ENCODE data around the gene FOXL2.

FOXL2 gene

DNA sequence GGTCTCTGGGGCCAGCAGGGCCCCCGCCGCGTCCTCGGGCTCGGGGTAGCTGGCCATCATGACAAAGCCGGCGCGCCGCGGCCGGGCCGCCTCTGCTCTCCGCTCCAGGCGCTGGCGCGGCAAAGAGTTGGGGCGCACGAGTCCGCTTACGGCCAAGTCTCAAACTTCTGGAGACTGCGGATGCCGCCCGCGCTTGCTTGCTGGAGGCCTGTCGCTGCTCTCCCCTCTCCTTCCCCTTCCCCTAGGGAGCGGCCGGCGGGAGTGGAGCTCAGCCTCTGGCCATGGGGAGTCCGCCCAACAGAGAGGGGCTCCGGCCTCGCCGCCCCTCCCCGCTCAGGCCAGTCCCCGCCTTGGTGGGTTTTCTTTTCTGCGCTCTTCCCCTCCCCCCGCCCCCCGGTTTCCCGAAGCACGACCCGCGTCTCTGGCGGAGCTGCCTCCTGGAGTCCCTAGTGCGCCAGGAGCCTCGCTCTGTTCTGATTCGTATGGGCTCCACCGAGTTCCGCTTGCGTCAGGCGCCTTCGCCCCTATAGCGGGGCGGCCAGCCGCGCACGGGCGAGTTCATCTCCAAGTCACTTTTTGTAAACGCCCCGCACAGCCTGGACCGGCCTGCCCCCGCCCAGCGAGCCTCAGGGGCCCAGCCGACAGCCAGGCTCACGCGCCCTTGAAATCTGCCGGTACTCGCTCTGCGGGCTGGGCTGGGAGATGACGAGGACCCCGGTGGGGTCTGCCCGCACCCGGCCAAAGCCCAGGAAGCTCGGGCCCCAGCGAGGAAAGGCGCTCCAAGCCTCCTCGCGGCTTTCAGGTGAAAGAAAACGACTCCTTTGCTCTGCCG, at the start of gene FOXL2, which contains the start of gene FOXL2NB:
Gene FOXL2 (minus strand): TSS at position 475 of the 832 bp plus-strand sequence. CDS start 415 bp downstream, at position 60.
Gene FOXL2NB (plus strand): TSS at position 555 of the 832 bp plus-strand sequence. CDS start 148 bp downstream, at position 703.
- peak; percentile 63 for DNase-seq
- peaks cover 42% of the 10 kb centered on the region for H3K4me1 Mint-ChIP-seq
- H3K9me3 Mint-ChIP-seq: peaks cover 3% of the 10 kb centered on the region
- TF ChIP-seq, protein P1, sequence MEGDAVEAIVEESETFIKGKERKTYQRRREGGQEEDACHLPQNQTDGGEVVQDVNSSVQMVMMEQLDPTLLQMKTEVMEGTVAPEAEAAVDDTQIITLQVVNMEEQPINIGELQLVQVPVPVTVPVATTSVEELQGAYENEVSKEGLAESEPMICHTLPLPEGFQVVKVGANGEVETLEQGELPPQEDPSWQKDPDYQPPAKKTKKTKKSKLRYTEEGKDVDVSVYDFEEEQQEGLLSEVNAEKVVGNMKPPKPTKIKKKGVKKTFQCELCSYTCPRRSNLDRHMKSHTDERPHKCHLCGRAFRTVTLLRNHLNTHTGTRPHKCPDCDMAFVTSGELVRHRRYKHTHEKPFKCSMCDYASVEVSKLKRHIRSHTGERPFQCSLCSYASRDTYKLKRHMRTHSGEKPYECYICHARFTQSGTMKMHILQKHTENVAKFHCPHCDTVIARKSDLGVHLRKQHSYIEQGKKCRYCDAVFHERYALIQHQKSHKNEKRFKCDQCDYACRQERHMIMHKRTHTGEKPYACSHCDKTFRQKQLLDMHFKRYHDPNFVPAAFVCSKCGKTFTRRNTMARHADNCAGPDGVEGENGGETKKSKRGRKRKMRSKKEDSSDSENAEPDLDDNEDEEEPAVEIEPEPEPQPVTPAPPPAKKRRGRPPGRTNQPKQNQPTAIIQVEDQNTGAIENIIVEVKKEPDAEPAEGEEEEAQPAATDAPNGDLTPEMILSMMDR (IDR thresholded peaks at IDR 0.05): no peak
- H3K27me3 Mint-ChIP-seq (ENCODE audit: low read depth, poor library complexity): peaks cover 100% of the 10 kb centered on the region
- no peak within 1 kb of the TSS for H3K27ac Mint-ChIP-seq
- H3K36me3 Mint-ChIP-seq (ENCODE audit: low read depth): no peaks in the 10 kb centered on the region
- H3K4me3 Mint-ChIP-seq: peak within 1 kb of the TSS; percentile 77

DNA sequence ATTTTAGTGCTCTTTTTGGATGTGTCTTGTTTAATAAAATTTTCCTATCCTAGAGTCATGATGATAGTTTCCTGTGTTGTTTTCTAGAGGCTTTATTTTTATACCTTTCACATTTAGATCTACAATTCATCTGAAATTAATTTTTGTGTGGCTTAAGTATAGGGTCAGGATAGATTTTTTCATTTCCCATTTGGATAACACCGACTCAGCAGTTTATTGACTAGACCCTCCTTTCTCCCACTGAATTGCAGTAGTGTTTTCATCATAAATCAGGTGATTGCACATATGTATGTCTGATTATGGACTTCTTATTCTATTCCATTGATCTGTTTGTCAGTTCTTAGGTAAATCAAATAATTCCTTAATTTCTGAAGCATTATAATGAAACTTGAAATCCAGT, 48.8 kb upstream of the FOXL2 start:
- peaks cover 8% of the 10 kb centered on the region for H3K9me3 Mint-ChIP-seq
- no peak overlapping the region for H3K27ac Mint-ChIP-seq
- H3K36me3 Mint-ChIP-seq (ENCODE audit: low read depth): no peaks in the 10 kb centered on the region
- no peak overlapping the region for H3K4me3 Mint-ChIP-seq
- no peak for DNase-seq
- TF ChIP-seq, protein P1 (IDR thresholded peaks at IDR 0.05): no peak
- no peaks in the 10 kb centered on the region for H3K4me1 Mint-ChIP-seq
- peaks cover 46% of the 10 kb centered on the region for H3K27me3 Mint-ChIP-seq (ENCODE audit: low read depth, poor library complexity)

DNA sequence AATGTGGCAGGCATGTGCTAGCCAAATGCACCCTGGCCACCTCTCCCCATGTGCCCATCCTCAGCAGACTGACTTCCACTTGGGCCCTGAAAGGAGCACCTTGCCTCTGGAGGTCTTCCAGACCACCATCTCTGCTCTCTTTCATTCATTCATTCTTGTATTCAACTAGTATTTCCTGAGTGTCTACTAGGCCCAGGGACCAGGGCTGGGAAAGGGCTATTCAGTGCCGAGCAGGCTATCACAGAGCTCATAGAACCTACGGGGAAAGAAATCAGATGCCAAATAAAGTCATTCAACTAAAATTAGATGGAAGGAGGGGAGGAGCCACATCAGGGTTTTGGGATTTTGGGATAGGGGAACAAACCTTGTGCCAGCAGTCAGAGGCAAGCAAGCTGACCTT, 40.2 kb upstream of the FOXL2 start:
- no peak overlapping the region for H3K4me3 Mint-ChIP-seq
- no peaks in the 10 kb centered on the region for H3K36me3 Mint-ChIP-seq (ENCODE audit: low read depth)
- no peak overlapping the region for H3K27ac Mint-ChIP-seq
- H3K27me3 Mint-ChIP-seq (ENCODE audit: low read depth, poor library complexity): peaks cover 17% of the 10 kb centered on the region
- H3K9me3 Mint-ChIP-seq: no peaks in the 10 kb centered on the region
- H3K4me1 Mint-ChIP-seq: peaks cover 25% of the 10 kb centered on the region
- no peak for DNase-seq
- TF ChIP-seq, protein P1 (IDR thresholded peaks at IDR 0.05): no peak

DNA sequence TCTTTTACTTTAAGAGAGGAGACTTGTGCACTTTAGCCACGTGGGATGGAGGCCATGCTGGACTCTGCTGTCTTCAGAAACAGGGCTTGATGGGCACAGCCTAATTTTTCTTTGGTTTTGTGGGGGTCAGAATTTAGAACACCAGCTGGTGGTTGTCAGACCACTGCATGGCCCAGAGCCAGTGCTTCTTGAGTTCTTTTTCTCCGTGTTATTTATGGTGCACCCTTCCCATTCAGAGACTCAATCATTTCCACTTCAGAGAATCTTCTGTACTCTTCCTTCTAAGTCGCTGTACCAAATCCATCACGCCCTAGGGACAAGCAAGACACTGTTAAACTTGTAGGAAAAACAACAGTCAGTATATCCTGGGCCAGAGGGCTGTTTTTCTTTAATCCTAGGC, 39.0 kb upstream of the FOXL2 start:
- TF ChIP-seq, protein P1 (IDR thresholded peaks at IDR 0.05): no peak
- Mint-ChIP-seq H3K4me3 (no peak overlapping the region), H3K27ac (peak overlapping the region; percentile 74), H3K27me3 (ENCODE audit: low read depth, poor library complexity) (peaks cover 7% of the 10 kb centered on the region), H3K4me1 (peaks cover 25% of the 10 kb centered on the region), H3K9me3 (no peaks in the 10 kb centered on the region), H3K36me3 (ENCODE audit: low read depth) (no peaks in the 10 kb centered on the region)
- no peak for DNase-seq

DNA sequence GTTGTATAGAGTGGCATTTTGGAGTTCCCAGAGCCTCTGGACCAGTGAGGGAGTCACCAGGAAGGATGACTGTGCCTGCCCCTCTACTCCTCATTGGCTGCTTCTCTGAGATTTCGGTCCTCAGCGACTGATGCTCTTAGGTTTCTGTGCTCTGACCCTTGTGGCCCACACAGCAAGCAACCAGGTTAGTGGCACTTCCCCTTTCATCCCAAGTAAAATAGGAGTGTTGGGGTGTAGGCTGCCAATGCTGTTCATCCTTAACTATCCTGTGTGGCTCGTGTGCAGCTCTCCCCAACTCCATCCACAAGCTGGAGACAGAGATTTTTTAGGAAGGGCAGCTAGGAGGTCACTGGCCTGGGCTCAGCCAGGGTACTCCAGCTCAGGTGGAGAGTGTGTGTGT, 37.9 kb upstream of the FOXL2 start:
- Mint-ChIP-seq H3K27ac (no peak overlapping the region), H3K9me3 (no peaks in the 10 kb centered on the region), H3K4me3 (no peak overlapping the region), H3K4me1 (peaks cover 25% of the 10 kb centered on the region), H3K36me3 (ENCODE audit: low read depth) (no peaks in the 10 kb centered on the region), H3K27me3 (ENCODE audit: low read depth, poor library complexity) (peaks cover 7% of the 10 kb centered on the region)
- DNase-seq: no peak
- TF ChIP-seq, protein P1 (IDR thresholded peaks at IDR 0.05): no peak

DNA sequence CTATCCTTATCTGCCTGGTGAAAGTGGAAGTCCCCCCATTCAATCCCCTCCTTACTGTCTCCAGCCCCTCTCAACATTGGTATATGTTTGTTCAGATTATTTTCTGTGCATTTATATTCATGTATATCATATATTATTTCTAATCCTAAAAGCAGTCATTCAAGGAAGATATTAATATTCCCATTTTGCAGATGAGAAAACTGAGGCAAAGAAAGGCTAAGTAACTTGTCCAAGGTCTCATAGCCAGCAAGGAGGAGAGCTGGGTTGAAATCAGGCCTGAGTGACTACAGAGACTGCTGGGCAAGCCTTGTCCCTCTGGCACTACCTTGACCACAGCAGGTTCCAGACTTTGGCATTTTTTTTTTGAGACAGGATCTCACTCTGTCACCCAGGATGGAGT, 29.1 kb upstream of the FOXL2 start:
- Mint-ChIP-seq H3K4me3 (no peak overlapping the region), H3K27me3 (ENCODE audit: low read depth, poor library complexity) (peaks cover 24% of the 10 kb centered on the region), H3K36me3 (ENCODE audit: low read depth) (no peaks in the 10 kb centered on the region), H3K27ac (no peak overlapping the region), H3K9me3 (no peaks in the 10 kb centered on the region), H3K4me1 (peaks cover 5% of the 10 kb centered on the region)
- DNase-seq: no peak
- TF ChIP-seq, protein P1 (IDR thresholded peaks at IDR 0.05): no peak

Measured in nephron progenitor cell (in vitro differentiated cells).